HEK293T (cell line): ENCODE data around the gene RPTOR.

ENCODE experiments used
- CTCF ChIA-PET: fragments of 350-600 bp; formaldehyde crosslinking; extraction: SDS; loops from one replicate; lab custom pipeline; 2021; ENCODE audit warnings: antibody characterized with exemption, inconsistent platforms; lab: Yijun Ruan, JAX
- POLR2A ChIA-PET: fragments of 350-600 bp; formaldehyde crosslinking; extraction: SDS; loops from one replicate; lab custom pipeline; 2020; ENCODE audit warnings: antibody characterized with exemption, inconsistent platforms; lab: Yijun Ruan, JAX
- DNase-seq: peaks from one replicate; pipeline ENCODE4 v3.0.0; 2012; ENCODE audit warnings: mixed read lengths; ENCODE audit errors: extremely low spot score
- ARNT ChIP-seq: fragments of 450-650 bp; IDR thresholded peaks from 2 replicates; pipeline ENCODE4 v1.6.1; 2017; ENCODE audit warnings: mild to moderate bottlenecking
- BHLHE40 ChIP-seq: fragments of 450-650 bp; IDR thresholded peaks from 2 replicates; pipeline ENCODE4 v1.6.1; 2016; ENCODE audit warnings: mild to moderate bottlenecking, moderate library complexity, borderline replicate concordance
- CTBP1 ChIP-seq: fragments of 450-650 bp; IDR thresholded peaks from 2 replicates; pipeline ENCODE4 v1.6.1; 2016; ENCODE audit warnings: borderline replicate concordance
- ELF4 ChIP-seq: fragments of 450-650 bp; IDR thresholded peaks from 2 replicates; pipeline ENCODE4 v1.6.1; 2017; ENCODE audit warnings: antibody characterized with exemption
- FOXA1 ChIP-seq: fragments of 450-650 bp; IDR thresholded peaks from 2 replicates; pipeline ENCODE4 v1.6.1; 2016; ENCODE audit warnings: mild to moderate bottlenecking
- FOXK2 ChIP-seq: fragments of 450-650 bp; IDR thresholded peaks from 2 replicates; pipeline ENCODE4 v1.6.1; 2016; ENCODE audit warnings: mild to moderate bottlenecking
- FOXM1 ChIP-seq: fragments of 450-650 bp; IDR thresholded peaks from 2 replicates; pipeline ENCODE4 v1.6.1; 2017; ENCODE audit warnings: mild to moderate bottlenecking, borderline replicate concordance
- HDGF ChIP-seq: fragments of 450-650 bp; IDR thresholded peaks from 2 replicates; pipeline ENCODE4 v1.6.1; 2017; ENCODE audit warnings: antibody characterized with exemption, borderline replicate concordance
- L3MBTL2 ChIP-seq: fragments of 450-650 bp; conservative IDR thresholded peaks from 2 replicates; pipeline ENCODE4 v1.6.1; 2016; ENCODE audit warnings: mild to moderate bottlenecking
- LEF1 ChIP-seq: fragments of 450-650 bp; IDR thresholded peaks from 2 replicates; pipeline ENCODE4 v1.6.1; 2017; ENCODE audit warnings: mild to moderate bottlenecking, borderline replicate concordance
- NFRKB ChIP-seq: fragments of 450-650 bp; IDR thresholded peaks from 2 replicates; pipeline ENCODE4 v1.6.1; 2016; ENCODE audit warnings: mild to moderate bottlenecking, moderate library complexity
- PKNOX1 ChIP-seq: fragments of 450-650 bp; IDR thresholded peaks from 2 replicates; pipeline ENCODE4 v1.6.1; 2016
- SP1 ChIP-seq: fragments of 450-650 bp; IDR thresholded peaks from 2 replicates; pipeline ENCODE4 v1.6.1; 2017
- SUZ12 ChIP-seq: fragments of 450-650 bp; IDR thresholded peaks from 2 replicates; pipeline ENCODE4 v1.6.1; 2016; ENCODE audit warnings: mild to moderate bottlenecking
- TARDBP ChIP-seq: fragments of 450-650 bp; IDR thresholded peaks from 2 replicates; pipeline ENCODE4 v1.6.1; 2016
- ZNF384 ChIP-seq: fragments of 450-650 bp; IDR thresholded peaks from 2 replicates; pipeline ENCODE4 v1.6.1; 2016

Gene RPTOR

GRCh38 chr17:80856863-80857755, 312.5 kb downstream of the RPTOR start:
- DNase-seq: no peak
- CTCF ChIA-PET: interaction anchor here (0.5 kb wide), 1 partner anchor 45 kb away, joined by 4 read pairs; no protein-coding TSS in a partner anchor
- POLR2A ChIA-PET: interaction anchor here (0.6 to 1.3 kb wide), 2 partner anchors 178 to 403 kb away, joined by 3 read pairs; no protein-coding TSS in a partner anchor

GRCh38 chr17:80857756-80858171, 313.1 kb downstream of the RPTOR start:
- ChIA-PET POLR2A (no interaction called here), CTCF (interaction anchor here (0.5 kb wide), 1 partner anchor 46 kb away, joined by 4 read pairs; no protein-coding TSS in a partner anchor)
- TF ChIP-seq ARNT (no peak), CTBP1 (no peak), BHLHE40 (no peak), FOXA1 (no peak), L3MBTL2 (no peak), FOXM1 (no peak), SP1 (no peak), ELF4 (no peak), HDGF (no peak)
- DNase-seq: no peak

More at GRCh38 chr17:80856863-80857755, 312.5 kb downstream of the RPTOR start:
- no peak for TF ChIP-seq NFRKB
- no peak for TF ChIP-seq ARNT
- no peak for TF ChIP-seq PKNOX1
- TF ChIP-seq ELF4: no peak
- TF ChIP-seq SP1: no peak
- no peak for TF ChIP-seq FOXA1
- TF ChIP-seq L3MBTL2: no peak
- no peak for TF ChIP-seq ZNF384
- TF ChIP-seq FOXK2: no peak
- no peak for TF ChIP-seq LEF1
- TF ChIP-seq CTBP1: no peak
- no peak for TF ChIP-seq TARDBP
- TF ChIP-seq HDGF: no peak
- no peak for TF ChIP-seq FOXM1
- no peak for TF ChIP-seq BHLHE40

GRCh38 chr17:80858301-80859001, 313.8 kb downstream of the RPTOR start:
- DNase-seq: no peak
- CTCF ChIA-PET: no interaction called here
- POLR2A ChIA-PET: no interaction called here

GRCh38 chr17:80859002-80859941, 314.6 kb downstream of the RPTOR start:
- no peak for TF ChIP-seq ELF4
- TF ChIP-seq TARDBP: no peak
- TF ChIP-seq CTBP1: no peak
- TF ChIP-seq L3MBTL2: no peak
- TF ChIP-seq ARNT: no peak
- no peak for TF ChIP-seq BHLHE40
- TF ChIP-seq SUZ12: no peak
- no peak for TF ChIP-seq ZNF384
- DNase-seq: no peak
- CTCF ChIA-PET: no interaction called here
- POLR2A ChIA-PET: no interaction called here

More at GRCh38 chr17:80858301-80859001, 313.8 kb downstream of the RPTOR start:
- TF ChIP-seq NFRKB: no peak
- TF ChIP-seq LEF1: no peak

DNA sequence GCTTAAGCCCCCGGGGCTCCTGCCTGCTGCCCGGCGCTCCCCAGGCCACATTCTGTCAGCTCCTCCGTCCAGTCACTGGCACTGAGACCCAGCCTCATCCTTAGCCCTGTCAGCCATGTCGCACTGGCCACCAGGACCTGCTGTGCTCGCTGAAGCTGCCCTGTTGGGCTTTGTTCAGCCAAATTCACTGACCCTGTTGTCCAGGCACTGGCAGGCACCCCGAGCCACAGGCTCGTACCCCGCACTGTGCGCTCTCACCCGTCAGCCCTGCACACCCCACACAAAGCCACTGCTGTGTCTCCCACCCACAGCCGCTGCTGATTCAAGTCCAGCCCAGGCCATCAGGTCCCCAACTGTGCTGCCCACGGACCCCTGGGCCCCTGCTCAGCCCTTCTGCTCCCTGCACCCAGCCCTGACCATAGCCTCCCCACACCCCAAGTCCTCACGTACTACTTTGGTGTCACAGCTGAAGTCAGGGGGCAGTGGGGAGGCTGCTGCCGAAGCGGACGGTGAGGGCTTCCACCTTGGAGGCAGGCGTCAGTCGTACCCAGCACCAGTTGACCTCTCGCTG, 315.5 kb downstream of the RPTOR start:
- POLR2A ChIA-PET: no interaction called here
- CTCF ChIA-PET: no interaction called here
- TF ChIP-seq FOXA1 (no peak), HDGF (no peak), ELF4 (no peak), NFRKB (no peak), LEF1 (no peak), BHLHE40 (no peak), CTBP1 (no peak), SP1 (no peak), L3MBTL2 (no peak)
- no peak for DNase-seq

GRCh38 chr17:80860703-80861417, 316.2 kb downstream of the RPTOR start:
- DNase-seq: no peak
- no peak for TF ChIP-seq FOXA1
- no peak for TF ChIP-seq ELF4
- TF ChIP-seq ARNT: no peak
- TF ChIP-seq L3MBTL2: no peak
- no peak for TF ChIP-seq ZNF384
- TF ChIP-seq NFRKB: no peak
- TF ChIP-seq TARDBP: no peak
- TF ChIP-seq FOXM1: no peak
- no peak for TF ChIP-seq LEF1
- no peak for TF ChIP-seq FOXK2
- no peak for TF ChIP-seq HDGF
- no peak for TF ChIP-seq BHLHE40
- no peak for TF ChIP-seq SUZ12
- no peak for TF ChIP-seq CTBP1
- TF ChIP-seq PKNOX1: no peak
- TF ChIP-seq SP1: no peak
- CTCF ChIA-PET: no interaction called here
- POLR2A ChIA-PET: no interaction called here
